HG03520 (cell line): ENCODE data around the gene PTCHD1.

Source experiments
- ATAC-seq: cut with Tn5 transposase; IDR thresholded peaks from one replicate; pipeline ENCODE4 v1.9.1; 2021; ENCODE audit warnings: mild to moderate bottlenecking, moderate library complexity; ENCODE audit not compliant: unreplicated experiment

PTCHD1 gene

DNA sequence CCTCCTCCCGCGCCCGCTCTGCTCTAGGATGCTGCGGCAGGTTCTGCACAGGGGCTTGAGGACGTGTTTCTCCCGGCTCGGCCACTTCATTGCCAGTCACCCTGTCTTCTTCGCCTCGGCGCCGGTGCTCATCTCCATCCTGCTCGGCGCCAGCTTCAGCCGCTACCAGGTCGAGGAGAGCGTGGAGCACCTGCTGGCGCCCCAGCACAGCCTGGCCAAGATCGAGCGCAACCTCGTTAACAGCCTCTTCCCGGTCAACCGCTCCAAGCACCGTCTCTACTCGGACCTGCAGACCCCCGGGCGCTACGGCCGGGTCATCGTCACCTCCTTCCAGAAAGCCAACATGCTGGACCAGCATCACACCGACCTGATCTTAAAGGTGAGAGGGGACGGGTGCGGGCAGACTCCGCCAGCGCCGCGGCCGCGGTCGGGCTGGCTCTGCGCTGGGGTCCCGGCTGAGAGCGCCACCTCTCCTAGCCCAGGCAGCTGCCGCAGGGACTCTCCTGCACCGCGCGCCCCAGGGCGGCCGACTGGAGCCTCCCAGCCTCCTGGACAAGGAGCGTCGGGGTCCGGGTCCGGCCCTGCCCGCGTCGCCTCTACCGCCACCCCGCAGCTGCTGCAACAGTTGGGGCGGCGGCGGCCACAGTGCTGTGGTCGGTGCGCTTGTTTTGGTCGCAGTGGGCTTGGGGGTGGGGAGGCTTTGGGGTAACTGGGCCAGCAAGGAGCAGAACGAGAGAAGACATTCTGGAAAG, at the start of gene PTCHD1:
PTCHD1 (plus strand) TSS at position 2 of the 752 bp plus-strand sequence; CDS start at position 29, 27 bp downstream.
- ATAC-seq = no peak

DNA sequence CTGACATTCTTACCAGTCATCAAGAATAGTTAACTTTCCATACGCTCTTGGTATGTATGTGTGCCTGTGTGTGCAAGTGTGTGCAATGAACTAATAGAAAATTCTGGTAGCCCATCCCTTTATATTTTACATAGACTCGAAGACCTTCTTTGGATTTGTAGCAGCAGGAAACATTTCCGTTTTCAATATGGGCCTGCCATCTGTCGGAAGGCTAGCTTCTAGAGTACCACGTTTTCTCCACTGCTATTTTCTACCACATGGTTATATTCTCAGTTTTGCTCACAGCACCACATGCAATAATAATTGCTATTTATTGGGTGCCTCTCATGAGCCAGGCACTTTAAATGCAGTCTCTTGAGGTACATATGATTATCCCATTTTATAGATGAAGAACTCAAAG, 47.9 kb upstream of the PTCHD1 start:
- no peak for ATAC-seq

DNA sequence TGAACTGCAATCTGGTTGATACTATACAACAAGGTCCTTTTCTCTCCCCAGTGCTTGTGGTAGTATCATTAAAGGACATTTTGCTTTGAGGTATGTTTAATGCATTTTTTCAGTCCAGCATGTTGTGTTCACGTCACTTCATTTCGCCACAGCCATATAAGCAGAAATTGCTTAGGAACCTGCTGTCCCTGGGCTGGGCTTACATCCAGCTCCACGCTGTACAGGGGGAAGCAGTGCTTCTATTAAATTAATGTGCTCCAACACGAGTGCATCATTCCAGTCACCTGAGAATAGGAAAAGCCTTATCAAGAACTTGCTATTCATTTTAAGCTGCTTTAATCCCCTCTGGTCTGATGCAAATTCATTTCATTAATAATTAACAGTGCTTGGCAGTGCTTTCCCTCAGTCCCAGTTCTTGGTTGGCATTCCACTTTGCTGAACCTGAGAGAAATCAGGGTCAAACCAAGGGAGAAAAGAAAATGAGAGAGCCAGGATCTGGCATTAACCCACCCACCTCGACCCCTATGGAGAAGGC, 47.4 kb upstream of the PTCHD1 start:
- no peak for ATAC-seq

DNA sequence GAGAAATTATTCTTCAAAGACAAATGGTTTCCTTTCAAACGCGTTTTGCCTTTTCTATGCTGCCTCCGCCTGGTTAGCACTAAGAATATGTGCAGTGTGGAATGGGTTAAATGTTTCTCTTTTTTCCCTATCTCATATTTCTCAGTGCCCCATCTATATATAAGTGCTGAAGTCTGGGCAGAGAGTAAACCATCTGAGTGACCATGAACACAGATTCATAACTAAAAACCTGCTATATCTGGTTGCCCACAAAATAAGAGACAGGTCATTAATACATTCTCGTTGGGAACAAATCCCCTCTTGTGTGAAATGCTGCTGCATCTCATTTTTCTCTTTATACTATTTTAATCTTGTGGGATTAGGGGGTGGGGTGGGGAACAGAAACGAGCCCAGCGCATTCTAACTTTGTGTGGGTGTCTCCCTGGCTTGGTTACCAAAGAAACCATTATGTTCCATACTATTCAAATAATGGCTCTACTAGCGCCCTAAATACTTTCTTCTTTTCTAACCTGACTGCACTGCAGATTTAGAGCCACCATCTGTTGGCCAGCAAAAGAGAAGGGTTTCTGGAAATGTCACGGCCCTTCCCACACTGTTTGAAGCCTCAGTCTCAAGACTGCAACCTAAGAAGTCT, 42.2 kb upstream of the PTCHD1 start:
- no peak for ATAC-seq

DNA sequence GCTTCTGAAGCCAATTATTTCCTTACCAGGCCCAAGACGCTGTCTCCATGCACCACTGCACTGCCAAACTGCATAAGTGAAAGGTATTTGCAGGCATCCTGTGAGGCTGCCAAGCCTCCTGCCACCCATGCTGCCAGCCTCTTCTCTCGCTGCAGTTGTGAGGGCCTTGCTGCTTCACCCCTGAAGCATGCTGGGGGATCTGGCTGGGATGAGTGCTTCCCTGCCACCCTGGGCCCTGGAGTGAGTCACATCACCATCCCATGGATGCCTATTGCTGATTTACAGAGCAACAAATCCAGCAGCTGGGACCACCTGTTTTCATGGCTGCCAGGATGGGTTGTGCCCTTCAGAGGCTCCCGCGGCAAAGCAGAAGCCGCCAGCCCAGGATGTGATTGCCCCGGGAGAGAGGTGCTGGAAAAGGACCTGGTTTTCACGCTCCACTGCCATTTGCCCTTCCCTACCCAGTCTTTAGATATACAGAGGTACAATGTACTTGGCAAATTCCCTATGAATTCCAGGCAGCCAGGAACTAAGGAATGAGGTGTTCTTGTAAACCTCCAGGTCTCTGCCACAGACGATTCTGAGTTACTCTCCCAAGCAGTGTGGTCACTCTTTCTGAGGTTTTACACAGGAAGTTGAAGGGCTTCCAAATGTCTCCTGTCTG, 41.5 kb upstream of the PTCHD1 start:
- ATAC-seq = no peak

DNA sequence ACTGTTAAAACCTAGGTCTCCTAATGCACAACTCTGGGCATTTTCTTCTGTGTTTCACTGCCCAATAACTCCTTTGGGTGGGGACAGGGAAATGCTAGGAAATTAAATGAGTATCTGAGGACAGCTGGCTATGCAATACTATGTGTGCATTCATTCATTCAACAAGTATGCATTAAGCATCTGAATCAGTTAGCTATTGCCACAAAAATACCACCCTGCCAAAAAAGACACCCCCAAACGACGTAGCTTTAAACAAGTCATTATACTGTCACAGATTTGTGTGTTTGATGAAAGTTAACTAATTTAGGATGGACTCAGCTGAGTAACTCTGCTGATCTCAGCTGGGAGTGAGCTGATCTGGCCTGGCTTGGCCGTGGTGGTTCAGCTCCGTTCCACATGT, 29.8 kb upstream of the PTCHD1 start:
- no peak for ATAC-seq

DNA sequence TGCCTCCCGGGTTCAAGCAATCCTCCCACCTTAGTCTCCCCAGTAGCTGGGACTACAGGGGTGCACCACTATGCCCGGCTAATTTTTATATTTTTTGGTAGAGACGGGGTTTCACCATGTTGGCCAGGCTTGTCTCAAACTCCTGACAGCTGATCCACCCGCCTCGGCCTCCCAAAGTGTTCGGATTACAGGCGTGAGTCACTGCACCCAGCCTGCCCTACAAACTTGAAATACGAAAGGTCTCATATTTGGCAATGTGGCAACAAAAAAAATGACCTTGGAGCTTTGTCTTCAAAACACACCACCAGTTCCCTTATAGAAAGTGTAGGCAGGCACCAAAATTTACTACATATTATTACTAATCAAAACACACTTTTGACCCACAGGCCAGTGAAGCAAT, 22.9 kb upstream of the PTCHD1 start:
- no peak for ATAC-seq

DNA sequence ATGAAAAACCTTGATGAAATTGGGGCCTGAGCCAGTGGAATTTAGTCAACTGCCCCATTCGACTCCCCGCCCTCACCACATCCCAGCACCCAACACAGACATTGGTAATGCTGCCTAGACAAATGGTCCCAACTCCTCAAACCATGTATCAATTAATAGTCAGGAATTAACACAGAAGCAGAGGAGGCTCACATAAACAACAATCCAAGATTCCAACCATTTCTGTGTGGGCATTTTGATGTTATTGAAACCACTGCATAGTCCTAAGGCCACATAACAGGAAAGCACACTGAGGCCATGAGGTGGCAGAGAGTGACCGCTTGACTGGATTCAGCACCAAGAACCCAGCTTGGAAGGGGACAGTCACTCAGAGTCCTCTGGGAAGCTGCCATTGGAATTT, 22.5 kb upstream of the PTCHD1 start:
- no peak for ATAC-seq

DNA sequence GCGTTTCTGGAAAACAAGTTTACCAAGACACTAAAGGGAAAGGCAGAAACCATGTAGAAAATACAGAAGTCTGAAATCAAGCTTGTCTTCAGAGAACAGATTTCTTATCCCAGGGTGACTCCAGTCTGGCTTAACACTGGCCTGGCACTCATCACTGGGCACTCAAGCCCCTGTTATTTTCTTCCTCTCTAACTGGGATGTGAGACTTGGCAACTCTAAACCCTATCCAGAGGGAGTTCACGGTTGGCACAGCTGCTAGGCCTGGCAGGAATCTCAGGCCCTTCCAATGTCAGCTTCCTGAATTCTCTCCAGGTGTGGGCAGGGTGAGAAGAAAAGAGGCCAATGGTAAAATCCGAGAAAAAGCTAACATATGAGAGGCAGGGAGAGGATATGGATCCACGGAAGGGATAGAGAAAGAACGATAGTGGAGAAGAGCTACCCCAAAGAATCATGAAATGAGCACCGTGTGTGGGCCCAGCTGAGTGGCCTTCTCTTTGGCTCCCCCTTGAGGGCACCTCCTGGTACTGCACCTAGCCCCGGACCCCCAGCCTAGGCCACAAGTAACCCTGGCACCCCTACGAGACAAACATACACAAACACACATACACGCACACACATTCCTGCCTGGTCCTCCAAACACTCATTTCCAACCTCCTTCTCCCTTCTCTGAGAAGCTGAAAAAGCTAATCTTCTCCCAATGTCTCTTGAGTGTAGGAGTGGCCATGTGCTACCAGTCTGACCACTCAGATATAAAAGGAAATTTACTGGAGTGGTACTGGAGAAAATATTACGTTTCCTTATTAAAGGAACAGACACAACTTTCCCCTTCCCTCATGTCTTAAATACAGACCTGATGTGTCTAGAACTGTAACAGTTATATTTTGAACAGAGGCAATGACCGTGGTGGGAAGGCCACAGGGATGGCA, 16.6 kb upstream of the PTCHD1 start:
- ATAC-seq = peak; percentile 79

DNA sequence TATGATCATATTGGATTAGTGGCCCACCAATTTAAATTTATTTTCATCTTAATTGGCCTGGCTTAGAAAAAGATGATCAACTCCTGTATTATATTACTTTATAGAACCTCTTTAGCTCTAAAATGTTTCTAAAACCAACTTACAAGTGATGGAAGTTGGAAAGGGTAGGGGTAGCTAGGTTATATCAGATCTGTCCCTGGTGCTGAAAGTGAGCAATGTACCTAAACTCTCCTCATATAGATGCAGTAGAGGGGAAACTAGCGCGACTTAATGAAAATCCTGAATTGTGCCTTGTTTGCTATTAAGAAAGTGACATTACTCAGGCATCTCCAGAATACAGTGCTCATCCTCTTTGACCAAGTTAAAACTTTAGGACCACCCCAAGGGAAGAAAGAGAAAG, 7.5 kb upstream of the PTCHD1 start:
- ATAC-seq = no peak

DNA sequence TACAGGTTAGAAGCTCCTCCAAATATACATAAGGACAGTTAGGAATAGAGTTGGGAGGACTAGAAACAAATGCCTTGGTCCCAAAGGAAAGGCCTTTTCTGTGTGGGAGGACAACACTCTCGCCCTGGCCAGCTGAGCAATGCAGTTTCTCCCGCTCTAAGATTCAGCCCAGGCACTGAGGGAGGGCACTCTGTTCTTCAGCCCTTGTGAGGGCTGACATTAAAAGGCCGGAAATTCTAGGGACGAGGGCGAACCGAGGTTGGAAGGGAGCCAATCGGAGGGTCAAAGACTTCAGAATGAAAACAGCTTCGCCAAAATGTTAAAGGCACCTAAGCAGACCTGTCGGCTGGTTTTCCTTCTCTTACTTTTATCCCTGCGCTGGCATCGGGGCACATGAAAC, 2.9 kb upstream of the PTCHD1 start:
- no peak for ATAC-seq

DNA sequence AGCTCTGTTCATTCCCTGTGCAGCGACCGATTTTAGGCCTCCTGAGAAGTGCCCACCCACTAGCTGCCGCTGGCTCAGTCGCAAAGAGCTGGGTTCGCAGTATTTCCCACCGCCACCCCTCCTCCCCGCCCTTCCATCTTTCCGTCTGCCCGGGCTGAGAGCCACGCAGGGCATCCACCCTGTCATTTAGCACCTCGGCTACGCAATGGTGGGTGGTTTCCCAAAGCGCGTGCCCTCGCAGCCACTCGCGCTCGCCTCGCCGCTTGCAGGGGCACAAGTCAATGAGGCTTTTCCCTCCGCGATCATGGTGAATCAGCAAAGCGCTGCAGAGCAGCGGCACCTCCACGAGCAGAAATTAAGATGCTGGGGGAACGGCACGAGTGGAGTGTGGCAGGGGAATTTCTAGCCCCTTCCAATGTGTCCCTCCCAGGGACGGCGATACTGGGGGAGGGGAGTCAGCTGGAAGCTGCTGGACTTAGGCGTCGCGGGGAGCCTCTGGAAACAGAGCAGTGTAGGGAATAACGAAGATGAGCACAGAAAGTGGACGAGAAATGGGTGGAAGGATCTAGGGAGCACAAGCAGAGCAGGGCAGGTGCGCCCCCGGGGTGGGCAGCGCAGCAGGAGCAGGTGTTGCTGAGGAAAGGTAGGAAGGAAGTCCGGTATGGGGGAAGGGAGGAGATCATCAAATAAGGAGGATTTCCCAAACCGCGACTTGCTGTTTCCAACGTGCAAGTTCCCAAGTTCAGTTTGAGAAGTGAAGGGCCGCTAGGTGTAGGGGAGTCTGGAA, 2.4 kb upstream of the PTCHD1 start:
- no peak for ATAC-seq

DNA sequence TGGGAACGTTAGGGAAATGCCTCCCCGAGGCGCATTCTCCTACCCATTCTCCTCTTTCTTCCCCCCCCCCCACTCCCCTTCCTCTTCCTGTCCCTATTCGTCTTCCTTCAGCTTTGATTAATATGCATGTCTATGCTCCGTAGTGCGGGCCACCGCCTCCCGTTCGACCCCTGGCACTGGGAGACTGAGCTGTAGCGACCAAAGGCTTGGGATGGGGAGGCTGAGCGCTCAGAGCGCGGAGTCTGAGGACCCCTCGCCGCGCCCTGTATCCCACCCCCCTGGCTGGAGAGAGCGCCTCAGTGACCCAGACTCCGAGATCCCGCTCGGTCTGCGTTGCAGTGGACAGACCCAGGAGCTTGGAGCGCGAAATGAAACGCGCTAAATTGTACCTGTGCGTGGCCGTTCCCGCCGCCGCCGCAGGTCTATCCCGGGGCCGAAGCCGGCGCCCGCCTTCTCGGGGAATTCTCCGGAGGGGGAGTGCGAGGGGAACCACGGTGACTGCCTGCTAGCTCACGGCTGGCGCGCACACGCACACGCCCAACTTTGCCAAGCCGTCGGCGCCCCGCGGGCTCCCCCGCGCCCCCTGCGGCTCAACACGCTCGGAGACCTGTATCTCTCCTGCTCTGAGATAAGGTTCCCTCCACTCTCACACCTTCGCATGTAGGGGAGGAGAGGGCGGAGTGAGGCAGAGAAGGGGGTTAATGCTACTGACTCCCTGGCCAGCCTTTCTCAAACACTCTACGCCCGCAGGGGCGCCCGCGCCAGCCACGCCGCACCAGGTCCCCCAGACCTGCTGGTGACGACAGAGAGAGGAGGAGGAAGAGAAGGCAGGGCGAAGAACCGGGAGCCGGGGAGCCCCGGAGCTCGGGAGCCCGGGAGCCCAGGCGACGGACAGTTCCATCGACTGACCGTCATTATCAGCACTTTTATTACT, 1.5 kb upstream of the PTCHD1 start:
- no peak for ATAC-seq

DNA sequence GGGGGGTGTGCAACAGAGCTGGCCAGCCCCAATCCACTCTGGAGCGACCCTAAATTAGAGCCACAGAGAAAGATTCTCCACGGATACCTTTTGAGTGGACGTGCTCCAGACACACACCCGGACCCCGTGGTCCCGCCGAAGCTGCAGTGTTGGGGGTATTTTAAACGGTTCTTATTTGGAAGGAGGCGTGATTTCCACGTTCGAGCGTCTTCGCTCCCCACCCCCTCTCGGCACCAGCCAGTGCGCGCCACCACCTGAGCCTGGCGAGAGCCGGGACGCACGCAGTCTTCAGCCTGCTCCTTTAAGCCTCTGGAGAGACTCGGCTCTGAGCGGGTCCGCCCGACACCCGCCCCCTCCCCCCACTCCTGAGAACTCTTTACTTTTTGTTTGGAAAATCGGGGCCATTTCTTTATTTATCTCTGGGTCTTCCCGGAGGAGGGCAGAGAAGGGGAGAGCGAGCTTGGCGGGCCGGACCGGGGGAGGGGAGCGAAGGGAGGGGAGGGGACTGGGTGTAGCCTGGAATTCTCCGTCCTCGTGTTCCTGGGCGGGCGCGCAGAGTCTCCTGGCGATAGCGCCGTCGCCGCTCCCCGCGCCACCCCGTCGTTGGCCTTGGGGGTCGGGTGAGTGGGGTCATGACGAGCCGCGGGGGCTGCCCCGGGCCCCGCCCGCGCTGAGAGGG, 668 bp upstream of the PTCHD1 start:
- ATAC-seq = no peak

DNA sequence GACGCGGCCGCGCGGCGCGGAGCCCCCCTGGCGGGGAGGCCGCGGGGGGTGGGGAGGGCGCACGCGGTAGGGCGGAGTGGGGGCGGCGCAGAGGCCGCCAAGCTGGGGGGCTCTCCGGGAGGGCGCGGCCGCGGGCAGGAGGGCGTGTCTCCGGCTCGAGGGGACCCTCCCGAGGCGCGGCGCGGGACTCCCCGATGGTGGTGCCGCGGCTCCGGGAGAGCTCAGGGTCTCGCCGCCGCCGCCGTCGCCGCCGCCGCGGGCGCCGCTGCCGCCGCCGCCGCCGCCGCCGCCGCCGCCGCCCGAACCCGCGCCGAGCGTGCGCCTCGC, 165 bp upstream of the PTCHD1 start:
- ATAC-seq = no peak

DNA sequence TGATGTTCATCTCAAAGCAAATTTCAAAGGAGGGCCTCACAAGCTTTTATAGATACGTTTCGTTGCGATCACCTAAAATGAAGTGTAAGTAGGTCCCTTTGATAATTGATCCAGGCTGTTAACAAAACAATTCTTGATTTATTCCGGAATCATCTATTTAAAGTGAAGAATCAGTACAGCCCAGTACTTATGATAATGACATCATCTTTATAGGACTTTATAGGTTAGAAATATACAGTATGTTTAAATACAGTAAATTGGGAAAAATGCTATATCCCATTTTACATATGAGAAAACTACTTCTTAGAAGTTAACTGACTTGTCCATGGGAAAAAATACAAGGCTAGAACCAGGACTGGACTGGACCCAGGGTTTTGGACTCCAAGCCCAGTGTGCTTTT, 3.7 kb downstream of the PTCHD1 start:
- no peak for ATAC-seq

DNA sequence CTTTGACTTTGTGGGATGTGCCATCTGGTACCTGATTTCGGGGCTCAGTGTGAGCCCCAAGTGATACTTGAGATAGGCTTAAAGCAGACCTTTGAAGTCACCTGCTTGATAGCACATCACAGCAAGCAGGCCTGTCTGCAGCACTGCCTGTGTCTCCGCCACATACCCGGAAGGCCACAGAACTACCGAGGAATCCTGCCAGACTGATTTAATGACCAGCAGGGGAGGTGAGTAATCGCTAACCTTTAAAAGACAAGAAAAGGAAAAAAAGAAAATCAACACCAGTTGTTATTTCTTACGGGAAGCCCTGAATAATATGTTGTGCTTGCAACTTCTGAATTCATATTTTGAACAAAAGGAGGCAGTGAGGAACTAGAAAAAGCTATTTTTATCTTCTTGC, 6.8 kb downstream of the PTCHD1 start:
- ATAC-seq = no peak

DNA sequence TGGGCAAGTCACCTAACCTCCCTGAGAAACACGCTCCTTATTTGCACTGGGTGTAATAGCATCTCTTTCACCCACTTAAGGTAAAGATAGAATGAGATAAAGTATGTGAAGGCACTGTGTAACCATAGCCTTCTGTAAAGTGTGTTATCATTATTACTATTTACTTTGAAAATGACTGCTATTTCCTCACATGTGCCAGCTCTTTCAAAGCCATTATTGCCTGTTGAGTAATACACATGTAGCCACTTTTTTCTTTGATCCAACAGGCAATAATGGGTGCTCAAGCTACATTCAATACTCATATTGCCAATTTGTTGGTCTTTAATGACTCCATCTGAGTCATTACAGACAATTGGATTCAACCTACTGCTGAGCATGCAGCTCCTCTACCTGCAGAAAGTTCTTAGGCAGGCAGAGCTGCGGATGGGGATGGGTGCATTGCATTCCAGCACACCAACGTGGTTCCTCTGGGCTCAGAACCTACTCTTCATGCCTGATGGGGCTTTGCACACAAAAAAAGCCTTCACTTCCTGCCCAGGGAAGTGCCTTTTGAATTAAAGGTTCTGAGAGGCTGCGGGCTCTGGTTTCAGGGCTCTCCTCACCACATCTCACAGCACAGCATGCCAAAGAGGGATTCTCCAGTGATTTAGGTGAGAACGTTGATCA, 9.7 kb downstream of the PTCHD1 start:
- ATAC-seq = no peak
